NOMO-1 treated with dmso at 0.1 percent for 144 hours (cell line): ENCODE measurements around the gene CAMK2B.

Experiments
- DNase-seq: peaks from one replicate; lab custom pipeline; 2025; ENCODE audit not compliant: unreplicated experiment; lab: John Stamatoyannopoulos, UW

CAMK2B gene

GRCh38 chr7:44275957-44276570 is 49.3 kb downstream of the CAMK2B start:
- DNase-seq = no peak

- DNase-seq = no peak
Observed at GRCh38 chr7:44275146-44275545, 50.2 kb downstream of the CAMK2B start.

- no peak for DNase-seq
Observed at GRCh38 chr7:44274623-44274975, 50.8 kb downstream of the CAMK2B start.

GRCh38 chr7:44273681-44274622 is 51.4 kb downstream of the CAMK2B start:
- DNase-seq = no peak

DNA sequence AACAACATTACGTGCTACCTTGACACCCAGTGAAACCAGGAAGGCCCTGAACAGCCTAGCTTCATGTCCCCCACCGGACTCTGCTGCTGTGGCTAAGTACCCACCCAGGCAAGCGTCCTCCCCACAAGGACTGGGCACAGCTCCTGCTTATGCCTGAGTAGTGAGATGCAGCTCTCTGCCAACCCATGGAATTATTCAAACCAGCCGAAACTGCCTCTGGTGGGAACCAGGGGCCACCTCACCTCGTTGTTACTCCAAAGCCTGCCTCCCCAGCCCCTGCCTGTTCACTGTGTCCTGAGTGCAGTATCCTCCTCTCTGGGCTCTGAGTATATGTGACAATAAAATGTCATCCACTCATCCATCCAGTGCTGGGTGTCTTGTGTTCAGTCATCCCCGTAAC is 52.4 kb downstream of the CAMK2B start:
- no peak for DNase-seq

- no peak for DNase-seq
Observed at GRCh38 chr7:44272456-44272855, 52.9 kb downstream of the CAMK2B start.

DNA sequence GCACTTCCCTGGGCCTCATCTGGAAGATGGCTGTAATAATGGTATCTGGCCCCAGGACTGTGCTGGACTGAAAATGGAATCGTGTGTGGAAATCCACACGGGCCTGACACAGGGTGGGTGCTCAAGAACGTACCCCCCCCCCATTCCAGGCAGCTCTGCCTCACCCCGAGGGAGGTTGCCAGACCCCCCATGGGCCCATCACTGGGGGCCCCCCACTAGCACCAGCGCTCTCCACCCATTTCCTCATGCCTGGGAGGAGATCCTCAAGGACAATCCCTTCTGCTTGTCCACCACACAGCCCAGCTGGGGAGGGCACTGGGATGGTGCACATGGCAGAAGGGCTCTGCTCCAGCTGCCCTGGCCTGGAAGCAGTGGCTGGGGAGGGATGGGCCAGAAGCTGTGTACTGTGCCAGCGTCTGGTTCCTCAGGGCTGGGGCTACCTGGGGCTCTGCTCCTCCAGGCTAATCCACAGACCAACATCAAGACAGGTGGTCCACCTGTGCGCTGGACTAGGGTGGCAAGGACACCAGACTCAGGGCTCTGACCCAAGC is 55.4 kb downstream of the CAMK2B start:
- DNase-seq = no peak

DNA sequence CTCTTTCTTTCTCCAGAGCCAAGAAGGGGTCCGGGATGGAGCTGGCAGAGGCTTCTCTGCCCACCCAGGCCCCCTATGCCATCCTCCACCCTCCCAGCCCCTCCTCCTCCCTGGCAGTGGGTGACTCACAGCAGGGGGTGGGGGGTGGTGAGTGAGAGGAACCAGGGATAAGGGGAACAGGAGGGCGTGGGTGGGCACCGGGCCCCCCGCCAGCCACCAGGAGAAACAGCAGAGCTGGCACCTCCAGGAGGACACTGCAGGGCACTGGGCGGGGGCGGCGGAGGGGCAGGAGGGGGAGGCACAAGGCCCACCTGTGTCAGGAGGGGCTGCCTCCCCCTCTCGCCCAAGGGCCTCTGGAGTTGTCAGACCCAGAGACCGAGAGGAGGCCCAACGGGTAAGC is 56.0 kb downstream of the CAMK2B start:
- no peak for DNase-seq

DNA sequence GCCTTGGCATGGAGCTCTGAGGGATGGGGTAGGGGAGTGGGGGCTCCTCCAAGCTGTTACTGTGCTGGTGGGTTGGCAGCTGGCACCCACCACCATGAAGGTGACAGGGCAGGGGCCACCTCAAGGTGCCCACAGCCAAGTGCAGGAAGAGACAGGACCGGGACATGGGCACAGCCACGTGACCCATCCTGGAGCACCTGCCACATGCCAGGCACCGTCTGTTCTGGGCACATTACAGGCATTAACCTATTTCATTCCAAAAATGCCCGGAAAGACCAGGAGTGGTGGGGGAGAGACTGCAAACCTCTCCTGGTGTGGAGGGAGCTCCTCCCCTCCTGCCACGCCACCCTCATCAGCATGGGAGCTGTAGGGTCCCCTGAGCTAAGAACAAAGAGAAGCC is 56.7 kb downstream of the CAMK2B start:
- no peak for DNase-seq

DNA sequence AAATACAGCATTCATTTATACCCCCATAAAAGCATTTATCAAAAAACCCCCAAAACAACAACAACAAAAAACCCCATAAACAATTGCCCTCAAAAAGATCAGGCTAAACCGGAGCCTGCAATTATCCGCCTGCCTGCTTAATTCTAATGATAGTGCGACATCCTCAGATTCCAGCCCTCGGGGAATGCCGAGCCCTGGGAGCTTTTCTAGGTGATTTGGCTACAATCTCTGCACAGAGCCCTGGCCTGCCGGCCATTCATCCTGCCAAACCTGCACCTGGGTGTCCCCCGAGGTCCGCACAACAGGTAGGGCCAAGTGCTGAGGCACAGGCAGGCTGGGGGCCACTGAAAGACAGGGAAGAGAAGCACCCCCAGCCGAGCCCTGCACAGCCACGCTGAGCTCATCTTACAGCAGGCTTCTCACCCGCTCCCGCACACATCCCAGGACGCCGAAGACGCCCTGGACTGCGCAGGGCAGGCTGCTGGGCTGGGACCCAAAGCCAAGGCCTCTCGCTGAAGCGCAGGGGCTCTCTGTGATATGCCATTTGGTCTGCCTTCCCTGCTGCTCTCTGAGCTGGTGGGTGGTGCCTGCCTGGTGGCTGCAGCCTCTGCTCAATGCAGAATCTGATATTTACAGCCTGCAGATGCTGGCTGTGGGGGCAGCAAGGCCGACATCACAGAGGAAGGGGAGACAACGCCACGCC is 57.5 kb downstream of the CAMK2B start:
- no peak for DNase-seq

GRCh38 chr7:44267178-44267577 is 58.2 kb downstream of the CAMK2B start:
- DNase-seq = no peak

GRCh38 chr7:44266526-44266925 is 58.9 kb downstream of the CAMK2B start:
- no peak for DNase-seq

GRCh38 chr7:44265728-44266127 is 59.7 kb downstream of the CAMK2B start:
- no peak for DNase-seq

- DNase-seq = no peak
Observed at GRCh38 chr7:44264221-44264931, 61.0 kb downstream of the CAMK2B start.

GRCh38 chr7:44263326-44264082 is 61.9 kb downstream of the CAMK2B start:
- DNase-seq = no peak

GRCh38 chr7:44262031-44262430 is 63.4 kb downstream of the CAMK2B start:
- no peak for DNase-seq

DNA sequence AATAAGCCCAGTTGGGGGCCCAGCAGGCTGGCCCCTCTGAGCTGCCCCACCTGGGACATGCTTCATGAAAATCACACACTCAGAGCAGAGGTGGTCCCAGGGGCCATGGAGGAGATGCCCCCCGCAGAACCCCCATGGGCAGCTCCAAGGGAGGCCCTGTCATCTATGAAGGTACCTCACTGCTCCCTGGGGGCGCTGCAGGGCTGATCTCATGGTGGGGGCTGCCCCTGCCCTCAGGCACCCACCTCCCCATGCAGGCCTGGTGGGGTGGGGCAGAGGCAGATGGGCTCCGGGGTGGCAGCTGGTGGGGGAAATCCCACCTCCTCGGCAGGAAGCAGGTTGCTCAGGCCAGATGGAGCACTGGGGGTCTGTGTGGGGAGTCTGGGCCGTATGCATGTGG is 64.2 kb downstream of the CAMK2B start:
- DNase-seq = no peak

GRCh38 chr7:44259547-44260457 is 65.6 kb downstream of the CAMK2B start:
- no peak for DNase-seq

DNA sequence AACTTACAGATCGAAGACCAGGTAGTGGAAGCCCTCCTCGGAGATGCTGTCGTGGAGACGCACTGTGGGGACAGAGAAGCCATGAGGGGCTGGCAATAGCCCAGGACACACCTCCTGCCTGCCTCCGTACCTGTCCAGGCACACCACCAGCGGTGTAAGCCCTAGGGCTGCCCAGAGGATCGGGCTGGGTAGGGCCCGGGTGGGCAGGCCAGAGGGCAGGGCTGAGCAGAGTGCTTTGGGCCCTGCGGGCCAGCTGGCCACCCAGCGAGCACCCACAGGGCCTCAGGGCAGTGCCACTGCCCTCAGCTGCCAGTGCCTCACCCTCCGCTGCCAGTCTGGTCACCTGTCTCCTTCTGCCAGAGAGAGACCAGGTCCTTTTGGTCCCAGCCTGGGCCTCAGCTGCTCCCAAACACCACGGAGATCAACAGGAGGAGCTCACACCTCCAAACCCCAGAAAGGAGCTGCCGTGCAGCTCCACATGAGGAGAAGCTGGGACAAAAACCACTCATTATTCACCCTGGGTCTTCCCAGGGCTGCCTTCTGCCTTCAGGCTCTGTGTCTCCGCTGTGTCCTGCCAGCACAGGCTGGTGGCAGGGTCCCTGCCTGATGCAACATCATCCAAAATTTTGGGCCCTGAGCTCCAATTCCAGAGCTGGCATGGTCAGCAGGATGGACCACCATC is 66.4 kb downstream of the CAMK2B start:
- no peak for DNase-seq
